OCI-LY1 (cell line): ENCODE results near the gene CAPNS1.

Experiments
- H2AFZ ChIP-seq: fragments of 200-600 bp; sonication (generic), shearing (Covaris generic); 2 replicates; pipeline ENCODE4 v1.6.0; 2014; ENCODE audit warnings: antibody characterized with exemption, mild to moderate bottlenecking, low read length
- H3F3A ChIP-seq: fragments of 200-600 bp; sonication (generic), shearing (Covaris generic); 2 replicates; pipeline ENCODE4 v1.6.0; 2014; ENCODE audit warnings: mild to moderate bottlenecking, antibody characterized with exemption, low read length, moderate library complexity; ENCODE audit not compliant: insufficient read depth
- H3K27ac ChIP-seq: fragments of 200-600 bp; sonication (generic); 2 replicates; pipeline ENCODE4 v1.5.1; 2014; ENCODE audit warnings: low read length, mixed run types, mild to moderate bottlenecking, low read depth; ENCODE audit not compliant: poor library complexity, severe bottlenecking
- H3K27me3 ChIP-seq: fragments of 200-600 bp; sonication (generic); 2 replicates; pipeline ENCODE4 v1.6.0; 2014; ENCODE audit warnings: antibody characterized with exemption, mild to moderate bottlenecking, low read length, moderate library complexity; ENCODE audit not compliant: insufficient read depth
- H3K36me3 ChIP-seq: fragments of 200-600 bp; sonication (generic); 2 replicates; pipeline ENCODE4 v1.6.1; 2014; ENCODE audit warnings: mild to moderate bottlenecking, antibody characterized with exemption, low read length, moderate library complexity, mixed read lengths; ENCODE audit not compliant: insufficient read depth
- H3K4me1 ChIP-seq: fragments of 200-600 bp; sonication (generic); 2 replicates; pipeline ENCODE4 v1.5.1; 2014; ENCODE audit warnings: mild to moderate bottlenecking, low read length, moderate library complexity; ENCODE audit not compliant: insufficient read depth, severe bottlenecking
- H3K4me2 ChIP-seq: fragments of 200-600 bp; sonication (generic), shearing (Covaris generic); 2 replicates; pipeline ENCODE4 v1.6.1; 2014; ENCODE audit warnings: low read length
- H3K4me3 ChIP-seq: fragments of 200-600 bp; sonication (generic); 2 replicates; pipeline ENCODE4 v1.5.1; 2014; ENCODE audit warnings: low read length, low read depth, mild to moderate bottlenecking, mixed read lengths; ENCODE audit not compliant: poor library complexity, severe bottlenecking
- H3K79me2 ChIP-seq: fragments of 200-600 bp; shearing (Covaris generic); 2 replicates; pipeline ENCODE4 v1.6.1; 2016; ENCODE audit warnings: mixed run types, low read length, mixed read lengths; ENCODE audit not compliant: insufficient read depth
- H3K9ac ChIP-seq: fragments of 200-600 bp; sonication (generic), shearing (Covaris generic); 2 replicates; pipeline ENCODE4 v1.6.1; 2014; ENCODE audit warnings: mild to moderate bottlenecking, low read length, mixed read lengths
- H3K9me2 ChIP-seq: fragments of 200-600 bp; sonication (generic), shearing (Covaris generic); 2 replicates; pipeline ENCODE4 v1.6.1; 2014; ENCODE audit warnings: low read depth, mild to moderate bottlenecking, low read length, mixed read lengths
- H3K9me3 ChIP-seq: fragments of 200-600 bp; shearing (Covaris generic); 2 replicates; pipeline ENCODE4 v1.6.1; 2014; ENCODE audit warnings: low read length, mixed read lengths
- H4K20me1 ChIP-seq: fragments of 200-600 bp; sonication (generic), shearing (Covaris generic); 2 replicates; pipeline ENCODE4 v1.6.0; 2016; ENCODE audit warnings: mild to moderate bottlenecking, low read length; ENCODE audit not compliant: insufficient read depth
- CTCF ChIP-seq: fragments of 200-600 bp; sonication (generic), shearing (Covaris generic); IDR thresholded peaks from 2 replicates; pipeline ENCODE4 v1.5.1; 2017; ENCODE audit warnings: mild to moderate bottlenecking, antibody characterized with exemption, low read length, moderate library complexity, mixed read lengths
- EZH2 ChIP-seq: fragments of 200-600 bp; sonication (generic), shearing (Covaris generic); IDR thresholded peaks from 2 replicates; pipeline ENCODE4 v1.8.0; 2017; ENCODE audit warnings: borderline replicate concordance, mixed run types, mild to moderate bottlenecking, antibody characterized with exemption, low read length, moderate library complexity, mixed read lengths

Gene CAPNS1

GRCh38 chr19:36136964-36137686 is 2.7 kb upstream of the CAPNS1 start:
- no peak for TF ChIP-seq EZH2
- no peak for TF ChIP-seq CTCF
- H4K20me1 ChIP-seq = no peaks in the 10 kb centered on the region
- H3K36me3 ChIP-seq = peaks cover 4% of the 10 kb centered on the region; the same call in 1 of the 2 replicates
- H2AFZ ChIP-seq = peak overlapping the region; percentile 76; the same call in 1 of the 2 replicates
- peak overlapping the region; percentile 44; the same call in 1 of the 2 replicates for H3K9ac ChIP-seq
- H3K4me1 ChIP-seq = peaks cover 22% of the 10 kb centered on the region
- H3K4me3 ChIP-seq = peak overlapping the region; percentile 12
- H3K27ac ChIP-seq = peak overlapping the region; percentile 40
- H3K79me2 ChIP-seq = no peaks in the 10 kb centered on the region
- no peaks in the 10 kb centered on the region for H3F3A ChIP-seq
- H3K4me2 ChIP-seq = peak overlapping the region; percentile 58
- no peaks in the 10 kb centered on the region for H3K27me3 ChIP-seq
- no peaks in the 10 kb centered on the region for H3K9me3 ChIP-seq
- no peaks in the 10 kb centered on the region for H3K9me2 ChIP-seq

- Histone ChIP-seq H2AFZ (no peak overlapping the region), H3K9ac (peak overlapping the region; percentile 94), H3K36me3 (peaks cover 16% of the 10 kb centered on the region), H3F3A (no peaks in the 10 kb centered on the region), H3K79me2 (no peaks in the 10 kb centered on the region), H3K9me2 (no peaks in the 10 kb centered on the region), H3K9me3 (no peaks in the 10 kb centered on the region), H3K4me2 (peak overlapping the region; percentile 75), H4K20me1 (no peaks in the 10 kb centered on the region), H3K4me3 (peak overlapping the region; percentile 95), H3K27ac (peak overlapping the region; percentile 60), H3K4me1 (peaks cover 22% of the 10 kb centered on the region), H3K27me3 (no peaks in the 10 kb centered on the region)
- TF ChIP-seq EZH2 = no peak
- TF ChIP-seq CTCF = no peak
These were observed 770 bp upstream of the CAPNS1 start for GRCh38 chr19:36139120-36139472.

GRCh38 chr19:36140304-36141038 is 605 bp downstream of the CAPNS1 start:
- Histone ChIP-seq H3K27ac (peak overlapping the region; percentile 80), H3K36me3 (peaks cover 25% of the 10 kb centered on the region), H3K9me2 (no peaks in the 10 kb centered on the region), H3K79me2 (no peaks in the 10 kb centered on the region), H3K27me3 (no peaks in the 10 kb centered on the region), H3K4me3 (peak overlapping the region; percentile 95), H3F3A (no peaks in the 10 kb centered on the region), H2AFZ (no peak overlapping the region), H3K9ac (peak overlapping the region; percentile 94), H4K20me1 (no peaks in the 10 kb centered on the region), H3K9me3 (no peaks in the 10 kb centered on the region), H3K4me1 (peaks cover 22% of the 10 kb centered on the region), H3K4me2 (peak overlapping the region; percentile 75)
- TF ChIP-seq EZH2 (no peak), CTCF (no peak)
